DMS153 (cell line): Measurements from ENCODE around the gene LNPEP.
"Not testable (repeated sequence)": the region's sequence is repeated elsewhere in the genome, so short reads cannot be mapped to it uniquely, and the experiment has no call there.

Source experiments
- DNase-seq: peaks from one replicate; lab custom pipeline; 2025; lab: John Stamatoyannopoulos, UW

The LNPEP gene

DNA sequence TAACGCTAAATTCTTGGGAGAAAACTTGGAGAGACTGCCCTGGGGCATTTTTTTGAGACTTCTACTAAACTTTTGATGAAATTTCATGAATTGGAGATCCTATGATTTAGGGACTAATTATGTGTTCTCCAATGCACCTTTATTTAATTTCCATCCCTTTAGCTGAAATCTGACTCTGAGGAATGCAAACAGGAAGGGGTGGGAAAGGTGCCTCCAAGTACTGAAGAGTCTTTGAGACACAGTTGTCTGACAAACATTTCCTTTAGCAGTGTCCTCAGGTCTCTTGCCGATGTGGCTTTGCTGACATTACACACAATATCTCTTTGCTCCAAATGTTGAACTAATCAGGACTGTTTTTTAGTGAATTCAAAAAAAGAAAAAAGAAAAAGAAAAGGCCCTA lies 129.6 kb downstream of the LNPEP start:
- no peak for DNase-seq

GRCh38 chr5:97067296-97067850 lies 131.5 kb downstream of the LNPEP start:
- DNase-seq = no peak

- DNase-seq = no peak
Measured at GRCh38 chr5:97070234-97070633, 134.4 kb downstream of the LNPEP start.

- DNase-seq = no peak
Measured at GRCh38 chr5:97071101-97071500, 135.2 kb downstream of the LNPEP start.

GRCh38 chr5:97071993-97072392 lies 136.1 kb downstream of the LNPEP start:
- no peak for DNase-seq

DNA sequence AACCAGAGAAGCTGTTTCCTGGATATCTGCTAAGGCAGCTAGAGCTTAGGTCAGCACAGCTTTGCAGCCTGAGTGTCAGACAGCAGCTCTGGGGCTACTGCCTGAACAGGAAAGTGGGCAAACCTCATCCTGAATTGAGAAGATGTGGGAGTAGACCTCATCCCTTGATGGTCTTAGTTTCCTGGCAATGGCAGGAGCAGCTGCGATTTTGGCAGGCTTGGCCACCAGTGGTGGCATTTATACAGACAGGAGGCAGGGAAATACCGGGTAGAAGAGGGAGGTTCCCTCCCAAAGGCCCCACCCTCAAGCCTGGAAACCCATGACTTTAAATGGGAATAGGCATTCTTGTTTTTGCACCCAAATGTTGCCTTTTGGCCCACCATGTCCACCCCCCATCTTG lies 136.8 kb downstream of the LNPEP start:
- no peak for DNase-seq

- no peak for DNase-seq
Measured at GRCh38 chr5:97073420-97073819, 137.5 kb downstream of the LNPEP start.

DNA sequence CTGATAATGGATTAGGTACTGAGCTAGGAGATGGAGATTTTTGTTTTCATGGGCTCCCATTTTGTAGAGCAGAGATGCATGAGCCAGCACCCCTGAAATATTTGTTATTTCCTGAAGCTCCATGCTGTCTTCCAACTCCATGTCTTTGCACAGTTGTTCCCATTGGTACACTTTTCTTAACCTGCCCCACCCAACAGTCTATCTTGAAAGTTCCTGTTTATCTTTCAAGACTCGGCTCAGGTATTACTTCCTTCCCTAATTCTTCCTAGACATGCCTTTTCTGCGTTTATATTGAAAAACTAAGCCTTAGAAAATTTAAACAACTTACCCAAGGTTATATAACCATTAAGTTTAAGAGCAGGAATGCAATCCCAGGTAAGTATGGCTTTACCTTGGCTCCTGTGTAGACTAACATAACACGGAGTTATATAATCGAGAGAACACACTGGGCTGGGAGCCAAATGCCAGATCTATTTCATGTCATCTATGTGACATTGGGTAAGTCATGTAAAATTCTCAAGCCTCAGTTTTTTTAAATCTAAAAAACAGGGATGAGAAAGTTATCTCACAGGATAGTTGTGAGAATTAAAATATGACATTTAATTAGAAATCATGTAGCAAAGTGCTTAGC lies 139.1 kb downstream of the LNPEP start:
- DNase-seq = no peak

- DNase-seq = no peak
Measured at GRCh38 chr5:97075649-97076048, 139.8 kb downstream of the LNPEP start.

DNA sequence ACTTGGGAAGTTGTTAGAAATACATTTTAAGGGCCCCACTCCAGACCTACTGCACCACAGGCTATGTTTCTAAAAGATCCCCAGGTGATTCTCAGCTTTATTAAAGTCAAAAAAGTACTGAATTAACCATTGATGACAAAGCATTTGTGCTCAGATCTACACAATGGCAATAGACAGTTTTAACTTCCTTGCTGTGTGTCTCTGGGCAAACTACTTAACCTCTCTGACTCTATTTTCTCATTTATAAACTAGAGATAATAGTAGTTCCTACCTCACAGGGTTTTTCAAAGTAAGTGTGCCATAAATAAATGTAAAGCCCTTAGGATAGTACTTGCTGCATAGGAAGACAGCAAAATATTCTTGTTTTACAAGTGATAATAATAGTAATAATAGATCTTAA lies 140.2 kb downstream of the LNPEP start:
- DNase-seq = no peak

GRCh38 chr5:97077246-97077645 lies 141.4 kb downstream of the LNPEP start:
- DNase-seq = no peak

DNA sequence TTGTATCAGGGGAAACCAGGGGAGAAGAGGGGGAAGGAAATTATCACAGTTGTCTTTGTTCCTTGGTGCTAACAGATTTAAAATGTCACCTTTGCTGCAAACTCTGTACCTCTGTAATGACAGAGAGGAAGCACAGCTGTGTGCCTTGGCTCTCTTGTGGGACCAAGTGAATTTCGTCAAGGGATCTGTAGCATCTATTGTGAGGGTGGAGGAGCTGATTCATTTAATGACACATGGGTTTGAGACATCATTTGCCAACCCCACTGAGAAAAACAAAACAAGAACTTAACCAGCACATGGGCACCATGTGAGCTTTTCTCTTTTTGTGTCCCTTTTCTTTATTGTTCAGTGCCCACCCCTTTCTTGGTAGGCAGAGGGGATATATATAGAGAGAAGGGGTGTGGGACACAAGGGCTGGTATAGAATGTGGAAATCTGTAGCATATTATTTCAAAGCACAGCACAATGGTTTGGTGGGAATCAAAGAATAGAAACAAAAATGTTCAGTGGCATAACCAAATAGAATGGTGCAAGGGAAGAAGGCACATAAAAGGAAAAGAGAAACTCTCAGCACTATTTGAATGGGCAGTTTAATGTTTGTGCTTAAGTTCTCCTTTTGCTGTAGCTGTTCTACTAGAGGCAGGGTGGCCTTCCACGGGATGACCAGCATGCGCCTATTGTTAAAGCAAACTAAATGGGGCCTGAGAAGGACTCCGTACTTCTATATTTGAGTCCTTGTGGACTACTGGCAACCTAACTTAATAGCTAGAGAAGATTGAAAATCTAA lies 143.3 kb downstream of the LNPEP start:
- DNase-seq = no peak

GRCh38 chr5:97084782-97085458 lies 149.0 kb downstream of the LNPEP start:
- not testable (repeated sequence) for DNase-seq

GRCh38 chr5:97085459-97086181 lies 149.7 kb downstream of the LNPEP start:
- DNase-seq = no peak
